ENCODE data around the gene LMO4. TPM values are rescaled to one million over a fixed set of nuclear protein-coding genes. Genes with fewer than 3 reads are reported as not detected.
A peak's percentile ranks its signal among the peaks of the same experiment; 100 is the strongest.

The LMO4 gene
- total and polyA plus RNA-seq, 8 donors: 56.9 to 298 (median 253) TPM

DNA sequence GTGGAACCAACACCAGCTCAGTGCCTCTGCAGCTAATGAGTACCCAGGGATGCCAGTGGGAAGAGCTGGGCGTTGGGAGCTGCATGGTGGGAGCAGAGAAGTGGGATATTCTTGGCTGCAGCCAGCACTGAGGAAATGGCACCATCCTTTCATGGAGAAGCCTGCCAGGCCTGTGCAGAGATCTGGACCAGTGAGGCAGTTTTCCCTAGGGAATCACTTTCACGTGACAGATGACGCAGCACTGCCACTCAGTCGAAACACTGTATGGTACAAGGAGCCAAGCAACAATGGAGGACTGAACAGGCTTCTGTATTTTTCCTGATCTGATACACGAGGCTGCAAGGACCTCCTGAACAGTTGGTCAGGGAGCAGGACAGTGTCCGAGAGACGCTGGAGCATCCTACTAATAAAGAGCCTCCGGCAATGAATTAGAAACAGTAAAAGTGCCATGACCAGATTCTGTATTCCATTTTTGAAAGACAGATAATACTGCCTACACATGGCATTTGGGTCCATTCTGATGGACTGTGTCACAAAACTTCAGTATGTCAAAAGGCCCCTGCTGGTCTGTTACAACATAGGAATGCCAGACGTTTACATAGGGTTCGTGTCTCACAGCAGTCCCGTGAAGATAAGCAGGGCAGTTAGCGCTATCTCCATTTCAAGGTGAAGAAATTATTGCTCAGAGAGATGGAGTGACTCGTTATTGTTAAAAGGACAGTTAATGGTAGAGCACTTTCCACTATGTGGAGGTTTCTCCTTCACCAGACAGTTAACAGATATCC lies 44.0 kb upstream of the LMO4 start:
- Histone ChIP-seq H3K4me1 (no peaks in the 10 kb centered on the region), H3K27ac (no peak overlapping the region), H3K36me3 (no peaks in the 10 kb centered on the region), H3K9me3 (no peaks in the 10 kb centered on the region), H3K27me3 (no peaks in the 10 kb centered on the region), H3K4me3 (no peak overlapping the region)
- intact Hi-C loops (cut with DNase I): no loop called here
- TF ChIP-seq, protein P1, sequence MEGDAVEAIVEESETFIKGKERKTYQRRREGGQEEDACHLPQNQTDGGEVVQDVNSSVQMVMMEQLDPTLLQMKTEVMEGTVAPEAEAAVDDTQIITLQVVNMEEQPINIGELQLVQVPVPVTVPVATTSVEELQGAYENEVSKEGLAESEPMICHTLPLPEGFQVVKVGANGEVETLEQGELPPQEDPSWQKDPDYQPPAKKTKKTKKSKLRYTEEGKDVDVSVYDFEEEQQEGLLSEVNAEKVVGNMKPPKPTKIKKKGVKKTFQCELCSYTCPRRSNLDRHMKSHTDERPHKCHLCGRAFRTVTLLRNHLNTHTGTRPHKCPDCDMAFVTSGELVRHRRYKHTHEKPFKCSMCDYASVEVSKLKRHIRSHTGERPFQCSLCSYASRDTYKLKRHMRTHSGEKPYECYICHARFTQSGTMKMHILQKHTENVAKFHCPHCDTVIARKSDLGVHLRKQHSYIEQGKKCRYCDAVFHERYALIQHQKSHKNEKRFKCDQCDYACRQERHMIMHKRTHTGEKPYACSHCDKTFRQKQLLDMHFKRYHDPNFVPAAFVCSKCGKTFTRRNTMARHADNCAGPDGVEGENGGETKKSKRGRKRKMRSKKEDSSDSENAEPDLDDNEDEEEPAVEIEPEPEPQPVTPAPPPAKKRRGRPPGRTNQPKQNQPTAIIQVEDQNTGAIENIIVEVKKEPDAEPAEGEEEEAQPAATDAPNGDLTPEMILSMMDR (IDR thresholded peaks at IDR 0.05): no peak
- DNase-seq (no peak), ATAC-seq (no peak)

DNA sequence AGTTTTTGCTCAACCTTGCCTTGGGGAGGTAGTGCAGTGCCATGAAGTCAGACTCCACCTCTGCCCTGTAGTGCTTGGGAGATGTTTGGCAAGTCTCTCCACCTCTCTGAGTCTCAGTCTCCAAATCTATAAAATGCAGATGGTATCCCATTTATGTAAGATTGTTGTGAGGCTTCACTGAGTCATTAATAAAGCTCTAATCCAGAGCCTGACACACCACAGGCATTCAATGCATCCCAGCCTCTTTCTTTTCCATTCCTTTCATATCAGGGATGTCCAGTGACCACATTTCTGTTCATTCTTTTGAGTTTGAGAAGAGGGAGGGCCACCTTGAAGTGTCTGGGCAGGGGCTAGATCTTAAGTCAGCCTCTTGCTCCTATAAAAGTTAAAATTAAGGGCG lies 37.6 kb upstream of the LMO4 start:
- TF ChIP-seq, protein P1 (IDR thresholded peaks at IDR 0.05): no peak
- no peaks in the 10 kb centered on the region for H3K27me3 ChIP-seq
- no peaks in the 10 kb centered on the region for H3K4me1 ChIP-seq
- no peak overlapping the region for H3K27ac ChIP-seq
- no peaks in the 10 kb centered on the region for H3K9me3 ChIP-seq
- H3K36me3 ChIP-seq: no peaks in the 10 kb centered on the region
- ATAC-seq: no peak
- intact Hi-C loops (cut with DNase I): no loop called here
- no peak for DNase-seq
- no peak overlapping the region for H3K4me3 ChIP-seq

DNA sequence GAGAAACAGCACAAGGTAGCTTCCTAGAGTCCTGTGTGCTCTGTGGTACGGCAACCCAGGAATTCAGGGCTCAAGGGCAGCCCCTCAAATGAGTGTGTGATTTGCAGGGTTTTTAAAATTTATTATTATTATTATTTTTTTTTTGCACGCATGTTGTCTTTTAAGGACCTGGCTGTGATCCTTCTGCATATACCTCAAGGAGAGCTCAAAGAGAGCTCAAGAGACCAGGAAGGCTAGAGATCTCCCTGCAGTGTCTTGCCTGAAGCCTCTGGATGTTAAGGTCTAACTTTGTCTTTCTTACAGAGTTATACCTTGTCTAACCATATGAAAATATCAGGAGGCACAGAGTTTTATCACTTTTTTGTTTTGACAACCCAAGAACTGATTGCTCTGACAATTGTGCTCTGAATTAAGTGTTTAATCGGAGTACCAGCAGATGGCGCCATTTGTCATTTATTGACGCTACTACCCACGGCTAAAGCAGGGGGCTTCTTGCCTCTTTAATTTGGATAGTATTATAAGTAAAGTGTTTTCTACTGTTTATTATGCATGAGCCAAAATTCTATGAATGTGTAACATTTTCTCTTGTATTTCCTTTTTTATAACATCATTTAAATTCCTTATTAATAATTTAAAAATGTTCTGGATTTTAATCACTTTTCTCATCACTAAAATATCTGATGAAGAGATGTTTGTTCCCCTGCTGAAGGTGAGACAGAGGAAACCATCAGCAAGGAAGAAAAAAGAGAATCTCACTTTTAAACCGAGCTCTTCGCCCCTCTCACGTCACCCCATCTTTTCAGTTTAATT lies 35.8 kb upstream of the LMO4 start:
- no peaks in the 10 kb centered on the region for H3K36me3 ChIP-seq
- H3K4me3 ChIP-seq: no peak overlapping the region
- ATAC-seq: peak; percentile 56
- TF ChIP-seq, protein P1 (IDR thresholded peaks at IDR 0.05): peak; percentile 59 to 74
- DNase-seq: peak in 2 of 4 donors; percentile 69 to 82
- intact Hi-C loops (cut with DNase I): no loop called here
- no peaks in the 10 kb centered on the region for H3K4me1 ChIP-seq
- H3K27me3 ChIP-seq: no peaks in the 10 kb centered on the region
- no peaks in the 10 kb centered on the region for H3K9me3 ChIP-seq
- no peak overlapping the region for H3K27ac ChIP-seq

GRCh38 chr1:87294633-87295032 lies 34.0 kb upstream of the LMO4 start:
- TF ChIP-seq, protein P1 (IDR thresholded peaks at IDR 0.05): no peak
- no peak overlapping the region for H3K27ac ChIP-seq
- intact Hi-C loops (cut with DNase I): no loop called here
- H3K9me3 ChIP-seq: no peaks in the 10 kb centered on the region
- no peak overlapping the region for H3K4me3 ChIP-seq
- no peaks in the 10 kb centered on the region for H3K4me1 ChIP-seq
- H3K27me3 ChIP-seq: no peaks in the 10 kb centered on the region
- ATAC-seq (no peak), DNase-seq (no peak)
- no peaks in the 10 kb centered on the region for H3K36me3 ChIP-seq

GRCh38 chr1:87295445-87296110 lies 33.1 kb upstream of the LMO4 start:
- DNase-seq (no peak), ATAC-seq (no peak)
- TF ChIP-seq, protein P1 (IDR thresholded peaks at IDR 0.05): no peak
- H3K36me3 ChIP-seq: no peaks in the 10 kb centered on the region
- H3K4me3 ChIP-seq: no peak overlapping the region
- H3K27me3 ChIP-seq: no peaks in the 10 kb centered on the region
- no peaks in the 10 kb centered on the region for H3K4me1 ChIP-seq
- no peaks in the 10 kb centered on the region for H3K9me3 ChIP-seq
- H3K27ac ChIP-seq: no peak overlapping the region
- intact Hi-C loops (cut with DNase I): no loop called here

All from left lung (tissue), 10 donors.